Measurements from ENCODE around the gene IMMP2L.

DNA sequence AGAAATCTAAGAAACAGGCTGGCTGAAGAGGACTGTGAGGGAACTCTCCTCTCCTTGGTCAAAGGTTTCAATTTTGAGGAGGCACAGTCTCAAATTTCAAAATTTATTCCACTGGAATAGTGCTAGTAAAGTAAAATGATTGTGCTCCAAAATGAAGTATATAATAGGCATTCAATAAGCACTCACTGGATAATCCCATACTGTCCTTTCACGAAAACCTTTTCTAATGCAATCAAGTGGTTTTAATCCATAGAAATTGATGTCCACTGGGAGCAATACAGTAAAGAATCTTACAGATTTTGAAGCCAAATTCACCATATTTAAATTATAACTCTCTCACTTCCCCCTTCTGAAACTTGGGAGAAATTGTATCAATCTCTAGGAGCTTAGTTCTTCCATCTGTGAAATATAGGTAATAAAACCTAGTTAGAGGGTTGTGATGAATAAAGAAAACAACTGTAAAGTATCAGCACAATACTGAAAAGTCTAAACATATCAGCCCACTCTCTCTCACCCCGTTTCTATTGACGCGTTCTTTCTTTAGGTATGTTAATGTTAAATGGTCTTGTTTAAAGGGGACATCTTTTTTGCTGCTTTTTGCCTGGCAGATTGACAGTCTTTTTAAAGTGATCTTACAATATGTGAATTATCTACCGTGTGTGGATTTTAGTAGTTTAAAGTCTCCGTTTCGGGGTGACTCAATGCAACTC, 512.2 kb downstream of the IMMP2L start:
- no peak for TF ChIP-seq EZH2 (IDR thresholded peaks at IDR 0.05; ENCODE audit: insufficient read depth, poor library complexity, severe bottlenecking)
- no peak for TF ChIP-seq EZH2phosphoT487 (IDR thresholded peaks at IDR 0.05; ENCODE audit: insufficient read depth, low read depth)

All from GM23248 (cell line).